K562 (cell line): ENCODE measurements around the gene NPR1. TPM values are rescaled to one million over a fixed set of nuclear protein-coding genes. Genes with fewer than 3 reads are reported as not detected.

Experiments
- CC2D1A ChIP-seq: fragments of 450-650 bp; IDR thresholded peaks from 2 replicates; pipeline ENCODE4 v1.6.1; 2017; ENCODE audit warnings: mild to moderate bottlenecking
- CEBPB ChIP-seq: fragments of 450-650 bp; IDR thresholded peaks from 2 replicates; pipeline ENCODE4 v1.6.1; 2016; ENCODE audit warnings: missing genetic modification characterization, missing compliant biosample characterization
- DPF2 ChIP-seq: fragments of 450-650 bp; IDR thresholded peaks from 2 replicates; pipeline ENCODE4 v1.6.1; 2016
- HDAC2 ChIP-seq: fragments of 450-650 bp; IDR thresholded peaks from 2 replicates; pipeline ENCODE4 v1.6.1; 2016; ENCODE audit warnings: mild to moderate bottlenecking
- HDAC3 ChIP-seq: fragments of 450-650 bp; IDR thresholded peaks from 2 replicates; pipeline ENCODE4 v1.6.1; 2018; ENCODE audit warnings: borderline replicate concordance, mild to moderate bottlenecking, moderate library complexity; ENCODE audit not compliant: partially characterized antibody
- KDM4B ChIP-seq, 2 experiments: fragments of 450-650 bp in 1 of 2; sonication (generic) in 1 of 2; IDR thresholded peaks; 2 replicates each; pipeline ENCODE4 v1.6.1; 2016 to 2017; ENCODE audit warnings: borderline replicate concordance in 2 of 2, antibody characterized with exemption in 1 of 2, low read depth in 1 of 2, mild to moderate bottlenecking in 1 of 2
- MTA2 ChIP-seq: fragments of 450-650 bp; IDR thresholded peaks from 2 replicates; pipeline ENCODE4 v1.6.1; 2016; ENCODE audit warnings: low read depth
- NCOA4 ChIP-seq: fragments of 450-650 bp; IDR thresholded peaks from 2 replicates; pipeline ENCODE4 v1.6.1; 2018; ENCODE audit warnings: mild to moderate bottlenecking; ENCODE audit not compliant: partially characterized antibody
- POU5F1 ChIP-seq: fragments of 150-350 bp; IDR thresholded peaks from 2 replicates; pipeline ENCODE4 v1.6.1; 2014; ENCODE audit warnings: borderline replicate concordance, low read length, low read depth, mild to moderate bottlenecking; ENCODE audit not compliant: partially characterized antibody
- PTTG1 ChIP-seq: fragments of 450-650 bp; IDR thresholded peaks from 2 replicates; pipeline ENCODE4 v1.6.1; 2016; ENCODE audit warnings: low read depth, mild to moderate bottlenecking, missing genetic modification characterization, missing compliant biosample characterization
- SRSF7 ChIP-seq: fragments of 200-400 bp; formaldehyde crosslinking; optimal IDR thresholded peaks from 2 replicates; pipeline ENCODE3; 2017; ENCODE audit warnings: mild to moderate bottlenecking, low read depth, low read length
- XRCC4 ChIP-seq: IDR thresholded peaks from one replicate; pipeline ENCODE4 v1.6.1; 2011; ENCODE audit not compliant: insufficient read depth, insufficient read length; ENCODE audit errors: extremely low read depth
- polyA plus RNA-seq, 8 experiments: library from polyadenylated mRNA; depleted of rRNA in 4 of 8; stranded (reverse) in 5 of 8; unstranded in 3 of 8; fragments of >200 nt; fragmentation: Nextera tagmentation in 2 of 8; fragmentation: Illumina TruSeq in 1 of 8; extraction: Ambion mirVana in 2 of 8; extraction: Trizol in 1 of 8; gene quantifications; 2 replicates each; pipeline versions ENCODE4 v1.2.1 to v1.2.3, GENCODE V29; 2011 to 2014; ENCODE audit warnings: inconsistent platforms in 1 of 8, missing spikeins in 1 of 8
- total RNA-seq, 7 experiments: library from RNA; depleted of rRNA in 6 of 7; stranded (reverse); fragments of >200 nt in 6 of 7; fragmentation: Illumina TruSeq in 2 of 7; extraction: Trizol in 2 of 7; gene quantifications; 2 replicates each; pipeline versions ENCODE4 v1.2.1 to v1.2.3, GENCODE V29; 2011 to 2021; ENCODE audit warnings: low replicate concordance in 1 of 7
- TF ChIP-seq, protein P1 (sequence below): fragments of 250-450 bp; sonication (Bioruptor Pico); IDR thresholded peaks from 2 replicates; pipeline ENCODE4 v1.4.0; 2020; ENCODE audit warnings: borderline replicate concordance
- TF ChIP-seq, protein P2 (sequence below), 2 experiments: fragments of 450-650 bp in 1 of 2; sonication (generic) in 1 of 2; formaldehyde crosslinking in 1 of 2; IDR thresholded peaks; 2 replicates each; pipeline versions ENCODE4 v1.7.1 to v1.9.0; 2016 to 2022; ENCODE audit warnings: inconsistent platforms in 1 of 2, mild to moderate bottlenecking in 1 of 2, missing genetic modification reagents in 1 of 2
- TF ChIP-seq, protein P3 (sequence below): fragments of 250-450 bp; sonication (Bioruptor Pico); IDR thresholded peaks from 2 replicates; pipeline ENCODE4 v1.5.0; 2021; ENCODE audit warnings: mild to moderate bottlenecking, borderline replicate concordance

NPR1 gene
- total and polyA plus RNA-seq, 9 of the 15 experiments (the other 6 are each of a cell fraction or from before 2014, with no cell fraction given) = 0.05 to 0.16 (median 0.06) TPM; not detected in 6

DNA sequence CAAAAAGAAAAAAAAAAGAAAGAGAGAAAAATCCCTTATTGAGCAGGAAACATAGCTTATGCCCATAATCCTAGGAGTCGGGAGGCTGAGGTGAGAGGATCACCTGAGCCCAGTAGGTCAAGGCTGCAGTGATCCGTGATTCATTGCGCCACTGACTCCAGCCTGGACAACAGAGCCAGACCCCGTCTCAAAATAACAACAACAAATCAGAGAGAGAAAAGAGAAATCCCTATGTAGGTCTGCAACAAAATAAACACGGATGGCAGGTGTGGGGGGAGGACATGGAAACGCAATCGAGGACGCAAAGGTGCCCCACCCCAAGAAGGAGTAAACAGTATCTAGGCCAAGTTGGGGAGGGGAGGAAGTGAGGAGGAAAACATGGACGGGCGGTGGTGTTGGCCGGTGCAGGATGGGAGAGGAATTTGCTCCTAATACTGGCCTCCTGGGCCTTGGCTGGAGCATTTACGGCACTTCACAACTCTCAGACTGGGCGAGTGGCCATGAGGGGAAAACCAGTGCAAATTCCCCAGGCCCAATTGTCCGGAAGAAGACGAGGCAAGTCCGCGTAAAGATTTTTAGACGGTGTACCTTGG is 45.2 kb upstream of the NPR1 start (continued):
- TF ChIP-seq, protein P1, sequence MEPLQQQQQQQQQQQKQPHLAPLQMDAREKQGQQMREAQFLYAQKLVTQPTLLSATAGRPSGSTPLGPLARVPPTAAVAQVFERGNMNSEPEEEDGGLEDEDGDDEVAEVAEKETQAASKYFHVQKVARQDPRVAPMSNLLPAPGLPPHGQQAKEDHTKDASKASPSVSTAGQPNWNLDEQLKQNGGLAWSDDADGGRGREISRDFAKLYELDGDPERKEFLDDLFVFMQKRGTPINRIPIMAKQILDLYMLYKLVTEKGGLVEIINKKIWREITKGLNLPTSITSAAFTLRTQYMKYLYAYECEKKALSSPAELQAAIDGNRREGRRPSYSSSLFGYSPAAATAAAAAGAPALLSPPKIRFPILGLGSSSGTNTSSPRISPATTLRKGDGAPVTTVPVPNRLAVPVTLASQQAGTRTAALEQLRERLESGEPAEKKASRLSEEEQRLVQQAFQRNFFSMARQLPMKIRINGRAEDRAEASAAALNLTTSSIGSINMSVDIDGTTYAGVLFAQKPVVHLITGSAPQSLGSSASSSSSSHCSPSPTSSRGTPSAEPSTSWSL (CRISPR knock-in tag) = no peak
- peak; percentile 47 for TF ChIP-seq CEBPB (tag)
- TF ChIP-seq, protein P2, sequence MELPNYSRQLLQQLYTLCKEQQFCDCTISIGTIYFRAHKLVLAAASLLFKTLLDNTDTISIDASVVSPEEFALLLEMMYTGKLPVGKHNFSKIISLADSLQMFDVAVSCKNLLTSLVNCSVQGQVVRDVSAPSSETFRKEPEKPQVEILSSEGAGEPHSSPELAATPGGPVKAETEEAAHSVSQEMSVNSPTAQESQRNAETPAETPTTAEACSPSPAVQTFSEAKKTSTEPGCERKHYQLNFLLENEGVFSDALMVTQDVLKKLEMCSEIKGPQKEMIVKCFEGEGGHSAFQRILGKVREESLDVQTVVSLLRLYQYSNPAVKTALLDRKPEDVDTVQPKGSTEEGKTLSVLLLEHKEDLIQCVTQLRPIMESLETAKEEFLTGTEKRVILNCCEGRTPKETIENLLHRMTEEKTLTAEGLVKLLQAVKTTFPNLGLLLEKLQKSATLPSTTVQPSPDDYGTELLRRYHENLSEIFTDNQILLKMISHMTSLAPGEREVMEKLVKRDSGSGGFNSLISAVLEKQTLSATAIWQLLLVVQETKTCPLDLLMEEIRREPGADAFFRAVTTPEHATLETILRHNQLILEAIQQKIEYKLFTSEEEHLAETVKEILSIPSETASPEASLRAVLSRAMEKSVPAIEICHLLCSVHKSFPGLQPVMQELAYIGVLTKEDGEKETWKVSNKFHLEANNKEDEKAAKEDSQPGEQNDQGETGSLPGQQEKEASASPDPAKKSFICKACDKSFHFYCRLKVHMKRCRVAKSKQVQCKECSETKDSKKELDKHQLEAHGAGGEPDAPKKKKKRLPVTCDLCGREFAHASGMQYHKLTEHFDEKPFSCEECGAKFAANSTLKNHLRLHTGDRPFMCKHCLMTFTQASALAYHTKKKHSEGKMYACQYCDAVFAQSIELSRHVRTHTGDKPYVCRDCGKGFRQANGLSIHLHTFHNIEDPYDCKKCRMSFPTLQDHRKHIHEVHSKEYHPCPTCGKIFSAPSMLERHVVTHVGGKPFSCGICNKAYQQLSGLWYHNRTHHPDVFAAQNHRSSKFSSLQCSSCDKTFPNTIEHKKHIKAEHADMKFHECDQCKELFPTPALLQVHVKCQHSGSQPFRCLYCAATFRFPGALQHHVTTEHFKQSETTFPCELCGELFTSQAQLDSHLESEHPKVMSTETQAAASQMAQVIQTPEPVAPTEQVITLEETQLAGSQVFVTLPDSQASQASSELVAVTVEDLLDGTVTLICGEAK (IDR thresholded peaks at IDR 0.05) = peak; percentile 20; the same call in 1 of the 2 replicates
- TF ChIP-seq, protein P2 (CRISPR knock-in tag; IDR thresholded peaks at IDR 0.05) = no peak
- TF ChIP-seq CC2D1A = no peak
- TF ChIP-seq HDAC3 = no peak
- TF ChIP-seq, protein P3, sequence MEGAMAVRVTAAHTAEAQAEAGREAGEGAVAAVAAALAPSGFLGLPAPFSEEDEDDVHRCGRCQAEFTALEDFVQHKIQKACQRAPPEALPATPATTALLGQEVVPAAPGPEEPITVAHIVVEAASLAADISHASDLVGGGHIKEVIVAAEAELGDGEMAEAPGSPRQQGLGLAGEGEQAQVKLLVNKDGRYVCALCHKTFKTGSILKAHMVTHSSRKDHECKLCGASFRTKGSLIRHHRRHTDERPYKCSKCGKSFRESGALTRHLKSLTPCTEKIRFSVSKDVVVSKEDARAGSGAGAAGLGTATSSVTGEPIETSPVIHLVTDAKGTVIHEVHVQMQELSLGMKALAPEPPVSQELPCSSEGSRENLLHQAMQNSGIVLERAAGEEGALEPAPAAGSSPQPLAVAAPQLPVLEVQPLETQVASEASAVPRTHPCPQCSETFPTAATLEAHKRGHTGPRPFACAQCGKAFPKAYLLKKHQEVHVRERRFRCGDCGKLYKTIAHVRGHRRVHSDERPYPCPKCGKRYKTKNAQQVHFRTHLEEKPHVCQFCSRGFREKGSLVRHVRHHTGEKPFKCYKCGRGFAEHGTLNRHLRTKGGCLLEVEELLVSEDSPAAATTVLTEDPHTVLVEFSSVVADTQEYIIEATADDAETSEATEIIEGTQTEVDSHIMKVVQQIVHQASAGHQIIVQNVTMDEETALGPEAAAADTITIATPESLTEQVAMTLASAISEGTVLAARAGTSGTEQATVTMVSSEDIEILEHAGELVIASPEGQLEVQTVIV = no peak
- no peak for TF ChIP-seq POU5F1
- no peak for TF ChIP-seq SRSF7
- TF ChIP-seq XRCC4 = no peak
- TF ChIP-seq MTA2 = no peak
- TF ChIP-seq PTTG1 = no peak
- TF ChIP-seq HDAC2 = 0 out of 2 replicates have a peak, but pooled peaks have one; percentile 24
- TF ChIP-seq NCOA4 = no peak
- TF ChIP-seq KDM4B (IDR thresholded peaks at IDR 0.05; ENCODE audit: borderline replicate concordance in 2 of 2, low read depth in 1 of 2) = no peak
- TF ChIP-seq DPF2 = peak; percentile 35; the same call in 1 of the 2 replicates
